Tibial nerve (tissue), 4 donors: ENCODE measurements around the gene PLEKHG5. TPM values are rescaled to one million over a fixed set of nuclear protein-coding genes. Genes with fewer than 3 reads are reported as not detected.

ENCODE experiments used
- DNase-seq, 2 donors: peaks; one replicate each; pipeline ENCODE4 v3.0.0-alpha.2; 2019; ENCODE audit warnings: low spot score in 2 of 2
- H3K27ac ChIP-seq, 4 donors: fragments of 200-600 bp; sonication (generic) in 3 of 4; one replicate each; pipeline ENCODE4 v1.5.1; 2017 to 2019; ENCODE audit warnings: mild to moderate bottlenecking in 1 of 4
- H3K27me3 ChIP-seq, 2 donors: fragments of 200-600 bp; sonication (generic) in 1 of 2; one replicate each; pipeline versions ENCODE4 v1.5.1 to v1.6.0; 2017 to 2019
- H3K36me3 ChIP-seq, 3 donors: fragments of 200-600 bp; sonication (generic); one replicate each; pipeline ENCODE4 v1.5.1; 2018 to 2019
- H3K4me1 ChIP-seq, 4 donors: fragments of 200-600 bp; sonication (generic) in 3 of 4; one replicate each; pipeline ENCODE4 v1.5.1; 2017 to 2019
- H3K4me3 ChIP-seq, 4 donors: fragments of 200-600 bp; sonication (generic) in 3 of 4; one replicate each; pipeline ENCODE4 v1.5.1; 2017 to 2019; ENCODE audit warnings: mild to moderate bottlenecking in 1 of 4, moderate library complexity in 1 of 4
- H3K9me3 ChIP-seq, 4 donors: fragments of 200-600 bp; sonication (generic) in 3 of 4; one replicate each; pipeline ENCODE4 v1.5.1; 2017 to 2019
- EP300 ChIP-seq, 2 donors: sonication (generic); formaldehyde crosslinking; IDR thresholded peaks; one replicate each; pipeline ENCODE4 v1.6.1; 2017; ENCODE audit warnings: antibody characterized with exemption in 2 of 2, mild to moderate bottlenecking in 1 of 2
- POLR2A ChIP-seq, 2 donors: fragments of 450-650 bp; IDR thresholded peaks; one replicate each; pipeline ENCODE4 v1.6.1; 2017; ENCODE audit warnings: antibody characterized with exemption in 2 of 2, mild to moderate bottlenecking in 2 of 2, moderate library complexity in 2 of 2
- WGBS, 2 donors: methylation state at CpG; one replicate each; pipeline ENCODE4 v1.1.5; 2018; 5-methylcytosine and 5-hydroxymethylcytosine counted together
- total RNA-seq, 4 donors: library from RNA; depleted of rRNA; stranded (reverse); fragments of >200 nt; gene quantifications; one replicate each; pipeline ENCODE4 v1.1.0, GENCODE V29; 2016
- TF ChIP-seq, protein P1 (sequence below), 5 experiments: fragments of 200-600 bp in 3 of 5; fragments of 450-650 bp in 2 of 5; sonication (generic) in 3 of 5; IDR thresholded peaks; one replicate each; pipeline ENCODE4 v1.5.1; 2016 to 2019; ENCODE audit warnings: antibody characterized with exemption in 5 of 5, mild to moderate bottlenecking in 3 of 5, moderate library complexity in 2 of 5

PLEKHG5 gene
- total RNA-seq, 4 donors from 2014 or later, result 25.6 to 40.8 (median 30.8) TPM

DNA sequence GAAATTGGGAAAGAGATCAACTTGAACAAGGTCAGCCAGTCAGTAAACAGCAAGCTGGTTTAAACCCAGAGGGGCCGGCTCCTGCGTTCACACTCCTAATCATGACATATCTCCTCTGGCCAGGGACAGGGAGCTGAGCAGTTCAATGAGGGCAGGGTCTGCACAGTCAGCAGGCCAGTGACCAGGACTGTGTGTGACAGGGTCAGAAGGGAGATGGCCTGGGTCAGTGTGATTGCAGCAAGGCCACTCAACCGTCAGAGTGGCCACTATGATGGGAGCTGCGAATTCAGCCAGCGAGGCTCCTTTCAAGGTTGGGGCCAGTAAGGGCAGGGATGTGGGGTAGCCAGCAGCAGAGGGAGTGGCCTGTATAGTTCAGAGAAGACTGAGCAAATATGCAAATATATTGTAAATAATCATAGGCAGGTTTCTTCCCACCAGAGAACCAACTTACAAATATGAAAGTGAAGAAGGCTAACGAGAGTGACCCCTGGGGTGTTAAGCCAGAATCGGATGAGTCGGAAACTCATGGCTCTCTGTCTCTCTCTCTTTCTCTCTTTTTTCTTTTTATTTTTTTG, 42.9 kb upstream of the PLEKHG5 start:
- no peak overlapping the region for H3K4me3 ChIP-seq
- H3K9me3 ChIP-seq, result no peaks in the 10 kb centered on the region
- H3K36me3 ChIP-seq, result peaks cover 0 to 83% (median 30%) of the 10 kb centered on the region in 3 donors
- 89 to 91% methylated on average over 8 of the region's 8 CpGs for WGBS, 2 donors
- TF ChIP-seq, protein P1, sequence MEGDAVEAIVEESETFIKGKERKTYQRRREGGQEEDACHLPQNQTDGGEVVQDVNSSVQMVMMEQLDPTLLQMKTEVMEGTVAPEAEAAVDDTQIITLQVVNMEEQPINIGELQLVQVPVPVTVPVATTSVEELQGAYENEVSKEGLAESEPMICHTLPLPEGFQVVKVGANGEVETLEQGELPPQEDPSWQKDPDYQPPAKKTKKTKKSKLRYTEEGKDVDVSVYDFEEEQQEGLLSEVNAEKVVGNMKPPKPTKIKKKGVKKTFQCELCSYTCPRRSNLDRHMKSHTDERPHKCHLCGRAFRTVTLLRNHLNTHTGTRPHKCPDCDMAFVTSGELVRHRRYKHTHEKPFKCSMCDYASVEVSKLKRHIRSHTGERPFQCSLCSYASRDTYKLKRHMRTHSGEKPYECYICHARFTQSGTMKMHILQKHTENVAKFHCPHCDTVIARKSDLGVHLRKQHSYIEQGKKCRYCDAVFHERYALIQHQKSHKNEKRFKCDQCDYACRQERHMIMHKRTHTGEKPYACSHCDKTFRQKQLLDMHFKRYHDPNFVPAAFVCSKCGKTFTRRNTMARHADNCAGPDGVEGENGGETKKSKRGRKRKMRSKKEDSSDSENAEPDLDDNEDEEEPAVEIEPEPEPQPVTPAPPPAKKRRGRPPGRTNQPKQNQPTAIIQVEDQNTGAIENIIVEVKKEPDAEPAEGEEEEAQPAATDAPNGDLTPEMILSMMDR (IDR thresholded peaks at IDR 0.05), result no peak
- TF ChIP-seq POLR2A (IDR thresholded peaks at IDR 0.05), result no peak
- TF ChIP-seq EP300 (IDR thresholded peaks at IDR 0.05), result no peak
- H3K27me3 ChIP-seq, result no peaks in the 10 kb centered on the region
- H3K4me1 ChIP-seq, result peaks cover 0 to 5% (median 0%) of the 10 kb centered on the region in 4 donors
- no peak overlapping the region for H3K27ac ChIP-seq
- no peak for DNase-seq

DNA sequence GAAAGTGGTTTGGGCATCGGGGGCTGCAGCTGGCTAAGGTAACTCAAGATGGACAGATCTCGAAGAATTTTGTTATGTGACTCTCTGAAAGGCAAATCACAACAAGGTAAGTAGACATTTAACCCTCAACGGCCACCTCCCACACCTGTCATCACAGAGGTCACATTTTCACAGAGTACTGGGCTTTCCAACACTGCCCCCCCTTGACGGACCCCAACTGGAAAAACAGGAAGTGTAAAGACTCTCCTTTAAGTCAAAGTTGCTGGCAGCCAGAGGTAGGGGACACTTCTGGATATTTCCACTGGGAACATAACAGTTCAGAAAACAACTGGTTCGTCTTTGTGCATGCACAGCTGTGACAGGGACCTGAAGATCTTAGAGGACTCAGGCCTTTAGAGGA, 40.5 kb upstream of the PLEKHG5 start:
- H3K4me1 ChIP-seq, result peaks cover 0 to 5% (median 0%) of the 10 kb centered on the region in 4 donors
- TF ChIP-seq EP300 (IDR thresholded peaks at IDR 0.05) (no peak), POLR2A (IDR thresholded peaks at IDR 0.05) (no peak)
- TF ChIP-seq, protein P1 (IDR thresholded peaks at IDR 0.05), result no peak
- peaks cover 0 to 96% (median 48%) of the 10 kb centered on the region in 3 donors for H3K36me3 ChIP-seq
- 84 to 92% methylated on average over 5 of the region's 5 CpGs for WGBS, 2 donors
- no peaks in the 10 kb centered on the region for H3K27me3 ChIP-seq
- no peak overlapping the region for H3K27ac ChIP-seq
- H3K4me3 ChIP-seq, result no peak overlapping the region
- no peak for DNase-seq
- H3K9me3 ChIP-seq, result no peaks in the 10 kb centered on the region

DNA sequence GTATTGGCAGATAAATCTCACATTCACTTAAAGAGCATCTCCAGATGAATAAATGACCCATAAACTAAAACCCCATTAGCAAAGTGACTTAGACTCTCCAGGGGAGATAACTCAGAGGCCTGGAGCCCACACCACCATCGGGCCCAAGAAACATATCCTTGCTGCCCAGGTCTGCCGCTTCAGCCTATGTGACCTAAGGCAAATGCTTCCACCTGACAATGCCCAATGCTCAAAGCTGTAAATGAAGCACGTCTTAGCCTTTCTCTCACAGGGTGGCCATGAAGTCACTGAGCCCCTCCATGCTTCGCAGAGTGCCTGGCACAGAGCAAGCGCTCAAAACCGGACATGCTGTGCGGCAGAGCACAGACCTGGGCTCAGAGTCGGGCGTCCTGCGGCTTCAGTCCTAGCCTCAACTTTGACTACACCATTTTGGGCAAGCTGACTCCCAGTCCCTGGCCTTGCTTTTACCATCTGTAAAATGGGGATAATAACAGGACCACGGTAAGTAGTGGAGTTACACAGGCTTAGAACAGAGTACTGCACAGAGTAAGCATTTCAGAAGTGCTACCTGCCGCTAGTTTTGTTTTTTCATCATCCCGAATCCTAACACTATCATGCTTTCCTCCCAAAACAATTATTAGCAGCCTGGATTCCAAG, 39.2 kb upstream of the PLEKHG5 start:
- no peak for DNase-seq
- peaks cover 0 to 5% (median 0%) of the 10 kb centered on the region in 4 donors for H3K4me1 ChIP-seq
- peaks cover 3 to 97% (median 56%) of the 10 kb centered on the region in 3 donors for H3K36me3 ChIP-seq
- H3K9me3 ChIP-seq, result no peaks in the 10 kb centered on the region
- no peak overlapping the region for H3K4me3 ChIP-seq
- 95 to 96% methylated on average over 13 of the region's 13 CpGs for WGBS, 2 donors
- H3K27ac ChIP-seq, result no peak overlapping the region
- TF ChIP-seq EP300 (IDR thresholded peaks at IDR 0.05) (no peak), POLR2A (IDR thresholded peaks at IDR 0.05) (no peak)
- TF ChIP-seq, protein P1 (IDR thresholded peaks at IDR 0.05), result no peak
- H3K27me3 ChIP-seq, result no peaks in the 10 kb centered on the region

DNA sequence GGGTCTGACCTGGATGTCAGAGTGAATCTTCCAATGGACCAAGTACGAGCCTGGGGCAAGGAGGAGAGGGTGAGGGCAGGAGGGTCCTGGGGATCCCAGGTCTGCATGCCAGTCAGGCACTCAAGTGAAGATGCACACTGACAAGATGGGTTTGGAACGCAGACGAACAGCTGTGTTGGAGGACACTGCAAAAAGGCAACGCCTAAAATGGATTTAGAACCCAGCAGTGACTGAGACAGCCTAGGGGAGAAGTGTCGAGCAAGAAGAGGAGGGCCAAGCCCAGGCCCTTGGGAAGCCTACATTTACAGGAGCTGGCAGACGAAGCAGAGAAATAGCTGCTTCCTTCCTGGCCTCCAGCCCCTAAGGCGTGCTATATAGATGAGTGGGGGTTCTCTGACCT, 37.0 kb upstream of the PLEKHG5 start:
- WGBS, 2 donors, result 87% methylated on average over 7 of the region's 7 CpGs
- Histone ChIP-seq H3K9me3 (no peaks in the 10 kb centered on the region), H3K4me1 (no peaks in the 10 kb centered on the region), H3K27me3 (no peaks in the 10 kb centered on the region), H3K27ac (no peak overlapping the region), H3K36me3 (peaks cover 3 to 94% (median 56%) of the 10 kb centered on the region in 3 donors), H3K4me3 (no peak overlapping the region)
- TF ChIP-seq, protein P1 (IDR thresholded peaks at IDR 0.05), result no peak
- TF ChIP-seq POLR2A (IDR thresholded peaks at IDR 0.05) (no peak), EP300 (IDR thresholded peaks at IDR 0.05) (no peak)
- no peak for DNase-seq

DNA sequence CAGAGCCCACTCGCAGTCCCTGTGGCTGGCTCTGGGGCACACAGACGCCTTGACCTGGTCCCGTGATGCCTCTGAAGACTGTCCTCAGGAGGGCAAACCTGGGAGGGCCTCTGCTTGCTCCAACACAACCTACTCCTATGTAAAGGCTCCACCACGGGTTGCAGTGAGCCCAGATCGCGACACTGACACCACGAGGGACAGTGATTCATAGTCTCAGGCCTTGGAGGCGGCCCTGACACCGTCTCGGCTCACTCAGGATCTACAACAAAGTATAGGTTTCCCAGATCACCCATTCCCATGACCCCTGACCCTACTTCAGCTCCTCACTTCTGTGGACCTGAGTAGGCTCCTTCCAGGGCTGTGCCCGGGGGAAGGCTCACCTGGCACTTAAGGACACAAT, 34.8 kb upstream of the PLEKHG5 start:
- no peaks in the 10 kb centered on the region for H3K4me1 ChIP-seq
- no peak overlapping the region for H3K27ac ChIP-seq
- H3K27me3 ChIP-seq, result no peaks in the 10 kb centered on the region
- 84 to 100% methylated on average over 1 to 11 of the region's 11 CpGs for WGBS, 2 donors
- no peak for TF ChIP-seq EP300 (IDR thresholded peaks at IDR 0.05)
- no peak for TF ChIP-seq POLR2A (IDR thresholded peaks at IDR 0.05)
- TF ChIP-seq, protein P1 (IDR thresholded peaks at IDR 0.05), result no peak
- DNase-seq, result no peak
- H3K36me3 ChIP-seq, result peaks cover 3 to 78% (median 39%) of the 10 kb centered on the region in 3 donors
- H3K9me3 ChIP-seq, result no peaks in the 10 kb centered on the region
- no peak overlapping the region for H3K4me3 ChIP-seq
